NT2/D1 (cell line): ENCODE results near the gene ZNF221.
"Not testable (repeated sequence)": the region's sequence is repeated elsewhere in the genome, so short reads cannot be mapped to it uniquely, and the experiment has no call there.

ENCODE experiments used
- SUZ12 ChIP-seq: IDR thresholded peaks from 2 replicates; pipeline ENCODE4 v1.6.1; 2011; ENCODE audit not compliant: insufficient read length, insufficient read depth; ENCODE audit errors: extremely low read depth
- YY1 ChIP-seq: IDR thresholded peaks from 2 replicates; pipeline ENCODE4 v1.6.1; 2011; ENCODE audit not compliant: insufficient read length, insufficient read depth

DNA sequence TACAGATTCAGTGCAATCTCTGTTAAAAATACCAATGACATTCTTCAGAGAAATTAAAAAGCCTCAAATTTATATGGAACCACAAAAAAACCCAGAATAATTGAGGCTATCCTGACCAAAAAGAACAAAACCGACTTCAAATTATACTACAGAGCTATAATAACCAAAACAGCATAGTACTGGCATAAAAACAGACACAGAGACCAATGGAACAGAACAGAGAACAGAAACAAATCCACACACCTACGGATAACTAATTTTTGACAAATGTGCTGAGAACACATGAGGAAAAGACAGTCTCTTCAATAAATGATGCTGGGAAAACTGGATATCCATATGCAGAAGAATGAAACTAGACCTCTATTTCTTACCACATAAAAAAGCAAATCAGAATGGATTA is 1.2 kb upstream of the ZNF221 start:
- TF ChIP-seq YY1, SUZ12: not testable (repeated sequence)
